Esophagus squamous epithelium (tissue), 5 donors: ENCODE measurements around the gene CCNL1. TPM values are rescaled to one million over a fixed set of nuclear protein-coding genes. Genes with fewer than 3 reads are reported as not detected.
"Not testable (repeated sequence)": the region's sequence is repeated elsewhere in the genome, so short reads cannot be mapped to it uniquely, and the experiment has no call there.

ENCODE experiments used
- DNase-seq: peaks from one replicate; lab custom pipeline; 2025; lab: John Stamatoyannopoulos, UW
- H3K27ac ChIP-seq, 4 donors: fragments of 200-600 bp; sonication (generic); one replicate each; pipeline ENCODE4 v1.5.1; 2016 to 2019; ENCODE audit warnings: mild to moderate bottlenecking in 1 of 4
- H3K27me3 ChIP-seq, 4 donors: fragments of 200-600 bp; sonication (generic); 1 replicate in 3 of 4; 2 replicates in 1 of 4; pipeline versions ENCODE4 v1.5.1 to v1.6.0; 2017 to 2021; ENCODE audit warnings: antibody characterized with exemption in 1 of 4
- H3K36me3 ChIP-seq, 3 donors: fragments of 200-600 bp; sonication (generic); one replicate each; pipeline ENCODE4 v1.5.1; 2016 to 2019
- H3K4me1 ChIP-seq, 3 donors: fragments of 200-600 bp; sonication (generic); one replicate each; pipeline ENCODE4 v1.5.1; 2017 to 2019
- H3K4me3 ChIP-seq, 4 donors: fragments of 200-600 bp; sonication (generic); 1 replicate in 3 of 4; 2 replicates in 1 of 4; pipeline ENCODE4 v1.5.1; 2016 to 2019; ENCODE audit warnings: mild to moderate bottlenecking in 2 of 4, moderate library complexity in 1 of 4
- H3K9me3 ChIP-seq, 3 donors: fragments of 200-600 bp; sonication (generic); one replicate each; pipeline ENCODE4 v1.5.1; 2016 to 2019
- CTCF ChIP-seq, 6 experiments: fragments of 450-650 bp in 4 of 6; fragments of 200-600 bp in 2 of 6; sonication (generic) in 2 of 6; IDR thresholded peaks; one replicate each; pipeline ENCODE4 v1.5.1; 2016 to 2019; ENCODE audit warnings: antibody characterized with exemption in 6 of 6, mild to moderate bottlenecking in 4 of 6, moderate library complexity in 4 of 6
- POLR2A ChIP-seq, 4 donors: fragments of 450-650 bp; IDR thresholded peaks; one replicate each; pipeline ENCODE4 v1.6.1; 2017; ENCODE audit warnings: antibody characterized with exemption in 4 of 4, mild to moderate bottlenecking in 4 of 4, moderate library complexity in 3 of 4
- WGBS, 2 donors: methylation state at CpG; one replicate each; pipeline ENCODE4 v1.1.5; 2018; 5-methylcytosine and 5-hydroxymethylcytosine counted together
- intact Hi-C: fragments of 100-400 bp; cut with DNase I; formaldehyde crosslinking; loops from one replicate; pipeline ENCODE4 v1.15.0; 2022
- total RNA-seq, 4 donors: library from RNA; depleted of rRNA; stranded (reverse); fragments of >200 nt; gene quantifications; one replicate each; pipeline ENCODE4 v1.1.0, GENCODE V29; 2016
- donor health status: DM: yes; HTN: yes; CAD: no.

CCNL1 gene
- total RNA-seq, 4 donors from 2014 or later: 51.0 to 185 (median 121) TPM

- Histone ChIP-seq H3K4me1 (peaks cover 12 to 18% (median 14%) of the 10 kb centered on the region in 3 donors), H3K9me3 (no peaks in the 10 kb centered on the region), H3K36me3 (peaks cover 0 to 4% (median 3%) of the 10 kb centered on the region in 3 donors), H3K4me3 (no peak overlapping the region), H3K27ac (no peak overlapping the region), H3K27me3 (no peaks in the 10 kb centered on the region)
- WGBS, 2 donors: 82 to 85% methylated on average over 9 to 10 of the region's 19 CpGs
- intact Hi-C loops: no loop called here
- TF ChIP-seq POLR2A (IDR thresholded peaks at IDR 0.05): no peak
- no peak for TF ChIP-seq CTCF (IDR thresholded peaks at IDR 0.05)
- no peak for DNase-seq
Observed at GRCh38 chr3:157163217-157163953, 3.4 kb upstream of the CCNL1 start.

- intact Hi-C loops, H3K27ac ChIP-seq, H3K4me3 ChIP-seq, H3K9me3 ChIP-seq, DNase-seq, H3K27me3 ChIP-seq: not testable (repeated sequence)
- 73 to 100% methylated on average over 1 to 7 of the region's 7 CpGs for WGBS, 2 donors
- Histone ChIP-seq H3K36me3 (peaks cover 0 to 10% (median 8%) of the 10 kb centered on the region in 3 donors), H3K4me1 (peaks cover 18 to 25% (median 21%) of the 10 kb centered on the region in 3 donors)
Observed at GRCh38 chr3:157162620-157163019, 2.7 kb upstream of the CCNL1 start.

DNA sequence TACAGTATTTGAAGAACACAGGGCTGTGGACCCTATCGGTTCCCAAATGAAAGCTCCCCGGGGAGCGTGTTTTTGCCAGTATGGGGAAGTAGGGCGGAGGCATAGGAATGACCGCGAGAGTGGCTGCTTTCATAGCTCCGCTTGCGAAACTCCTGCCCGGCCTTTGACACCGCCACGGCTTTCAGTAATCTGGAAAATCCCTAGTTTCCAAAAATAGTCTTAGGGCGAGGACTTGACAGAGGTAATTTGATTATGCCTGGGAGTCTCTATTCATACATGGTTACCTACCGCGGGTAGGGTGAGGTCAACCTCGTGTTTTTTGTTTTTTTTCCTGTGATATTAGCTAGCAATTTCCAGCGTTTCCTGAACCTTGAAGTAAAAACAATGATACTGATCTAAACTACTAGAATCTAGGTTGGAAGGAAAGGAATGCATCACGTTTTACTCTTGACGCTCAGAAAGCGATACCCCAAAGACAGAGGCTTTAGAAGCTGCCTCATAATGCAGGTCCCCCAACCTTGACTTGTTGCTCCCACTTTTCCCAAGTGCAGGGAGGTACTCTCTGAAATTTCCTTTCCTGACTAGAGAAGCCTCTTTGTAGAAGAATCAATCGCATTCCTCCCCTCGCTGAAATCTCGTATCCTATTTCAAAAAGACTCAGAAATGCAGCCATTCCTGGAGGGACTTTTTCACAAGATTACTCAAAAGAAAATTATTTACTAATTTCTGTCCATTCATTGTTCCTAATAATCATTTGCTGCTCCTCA lies 894 bp upstream of the CCNL1 start:
- Histone ChIP-seq H3K4me1 (peaks cover 21 to 43% (median 39%) of the 10 kb centered on the region in 3 donors), H3K4me3 (peak overlapping the region; percentile 78 to 97 (median 87)), H3K27me3 (no peaks in the 10 kb centered on the region), H3K36me3 (peaks cover 8 to 27% (median 9%) of the 10 kb centered on the region in 3 donors), H3K27ac (peak overlapping the region; percentile 98 to 100 (median 100)), H3K9me3 (no peaks in the 10 kb centered on the region)
- DNase-seq: peak; percentile 42
- TF ChIP-seq POLR2A (IDR thresholded peaks at IDR 0.05) (no peak), CTCF (IDR thresholded peaks at IDR 0.05) (peak in 1 of 6 experiments; percentile 9)
- WGBS, 2 donors: 4 to 11% methylated on average over 22 of the region's 22 CpGs
- intact Hi-C loops: no loop called here

- intact Hi-C loops: no loop called here
- peak in 1 of 6 experiments; percentile 12 for TF ChIP-seq CTCF (IDR thresholded peaks at IDR 0.05)
- peak in 1 of 4 donors; percentile 27 for TF ChIP-seq POLR2A (IDR thresholded peaks at IDR 0.05)
- H3K36me3 ChIP-seq: peaks cover 8 to 43% (median 9%) of the 10 kb centered on the region in 3 donors
- peak overlapping the region; percentile 98 to 100 (median 100) for H3K27ac ChIP-seq
- WGBS, 2 donors: 0 to 2% methylated on average over 11 to 26 of the region's 46 CpGs
- peaks cover 32 to 60% (median 53%) of the 10 kb centered on the region in 3 donors for H3K4me1 ChIP-seq
- H3K4me3 ChIP-seq: peak overlapping the region; percentile 78 to 97 (median 87)
- H3K27me3 ChIP-seq: no peaks in the 10 kb centered on the region
- no peaks in the 10 kb centered on the region for H3K9me3 ChIP-seq
- DNase-seq: no peak
Observed at GRCh38 chr3:157159037-157159761, 748 bp downstream of the CCNL1 start.

DNA sequence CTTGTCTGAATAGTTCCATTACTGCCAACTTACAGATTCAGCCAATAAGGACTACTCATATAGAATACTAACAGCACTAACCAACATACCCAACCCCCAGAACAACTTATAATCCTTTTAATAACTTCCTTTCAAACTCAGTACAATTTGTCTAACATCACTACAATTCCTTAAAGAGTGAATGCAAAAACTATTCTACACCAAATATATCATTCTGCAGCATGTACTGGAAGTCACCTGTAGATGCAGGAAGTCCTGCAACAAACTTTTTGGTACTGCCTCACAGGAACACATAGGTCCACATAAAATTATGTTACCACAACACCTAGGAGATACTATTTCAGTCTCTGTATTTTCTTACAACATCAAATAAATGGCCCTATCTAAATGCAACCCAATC lies 2.1 kb downstream of the CCNL1 start:
- no peaks in the 10 kb centered on the region for H3K27me3 ChIP-seq
- no peaks in the 10 kb centered on the region for H3K9me3 ChIP-seq
- peak overlapping the region in 2 of 4 donors; percentile 98 to 100 for H3K27ac ChIP-seq
- no peak for DNase-seq
- H3K4me3 ChIP-seq: peak overlapping the region; percentile 78 to 97 (median 87)
- peaks cover 38 to 73% (median 53%) of the 10 kb centered on the region in 3 donors for H3K4me1 ChIP-seq
- TF ChIP-seq POLR2A (IDR thresholded peaks at IDR 0.05): no peak
- TF ChIP-seq CTCF (IDR thresholded peaks at IDR 0.05): no peak
- H3K36me3 ChIP-seq: peaks cover 8 to 56% (median 9%) of the 10 kb centered on the region in 3 donors
- intact Hi-C loops: no loop called here
